ENCODE results near the gene CCL25.
"Not testable (repeated sequence)": the region's sequence is repeated elsewhere in the genome, so short reads cannot be mapped to it uniquely, and the experiment has no call there.

Gene CCL25

GRCh38 chr19:8087876-8088275 lies 35.3 kb downstream of the CCL25 start:
- DNase-seq, result no peak

- no peak for DNase-seq
Observed at GRCh38 chr19:8088752-8089663, 36.4 kb downstream of the CCL25 start.

- no peak for DNase-seq
Observed at GRCh38 chr19:8089664-8090601, 37.4 kb downstream of the CCL25 start.

GRCh38 chr19:8090950-8091349 lies 38.4 kb downstream of the CCL25 start:
- no peak for DNase-seq

GRCh38 chr19:8093740-8094139 lies 41.2 kb downstream of the CCL25 start:
- no peak for DNase-seq

GRCh38 chr19:8094336-8094735 lies 41.8 kb downstream of the CCL25 start:
- no peak for DNase-seq

- no peak for DNase-seq
Observed at GRCh38 chr19:8095354-8095886, 42.9 kb downstream of the CCL25 start.

- no peak for DNase-seq
Observed at GRCh38 chr19:8096071-8096470, 43.5 kb downstream of the CCL25 start.

GRCh38 chr19:8097198-8097597 lies 44.6 kb downstream of the CCL25 start:
- no peak for DNase-seq

- DNase-seq, result no peak
Observed at GRCh38 chr19:8097681-8098567, 45.4 kb downstream of the CCL25 start.

- no peak for DNase-seq
Observed at GRCh38 chr19:8101311-8101710, 48.8 kb downstream of the CCL25 start.

GRCh38 chr19:8101910-8102309 lies 49.4 kb downstream of the CCL25 start:
- DNase-seq, result not testable (repeated sequence)

GRCh38 chr19:8105471-8105870 lies 52.9 kb downstream of the CCL25 start:
- DNase-seq, result no peak

GRCh38 chr19:8107301-8107903 lies 54.8 kb downstream of the CCL25 start:
- DNase-seq, result no peak

- no peak for DNase-seq
Observed at GRCh38 chr19:8108560-8109445, 56.2 kb downstream of the CCL25 start.

- DNase-seq, result no peak
Observed at GRCh38 chr19:8109455-8109854, 56.9 kb downstream of the CCL25 start.

- DNase-seq, result no peak
Observed at GRCh38 chr19:8109890-8110662, 57.5 kb downstream of the CCL25 start.

GRCh38 chr19:8110931-8111330 lies 58.4 kb downstream of the CCL25 start:
- no peak for DNase-seq

GRCh38 chr19:8111376-8111775 lies 58.8 kb downstream of the CCL25 start:
- DNase-seq, result no peak
